DOHH2 (cell line): Measurements from ENCODE around the gene SLAMF1.

Source experiments
- H3F3A ChIP-seq: fragments of 200-600 bp; sonication (generic), shearing (Covaris generic); 2 replicates; pipeline ENCODE4 v1.6.0; 2016; ENCODE audit warnings: antibody characterized with exemption, mild to moderate bottlenecking; ENCODE audit not compliant: control insufficient read depth, insufficient read depth
- H3K27ac ChIP-seq: fragments of 200-600 bp; sonication (generic); 2 replicates; pipeline ENCODE4 v1.5.1; 2014; ENCODE audit warnings: low read depth, mild to moderate bottlenecking, low read length, moderate library complexity
- H3K27me3 ChIP-seq: fragments of 200-600 bp; sonication (generic); 2 replicates; pipeline ENCODE4 v1.6.1; 2014; ENCODE audit warnings: mild to moderate bottlenecking, low read length, mixed read lengths; ENCODE audit not compliant: control insufficient read depth
- H3K36me3 ChIP-seq: fragments of 200-600 bp; sonication (generic); 2 replicates; pipeline ENCODE4 v1.6.1; 2014; ENCODE audit warnings: mild to moderate bottlenecking, low read length, moderate library complexity, mixed read lengths; ENCODE audit not compliant: control insufficient read depth
- H3K4me1 ChIP-seq: fragments of 200-600 bp; sonication (generic); 2 replicates; pipeline ENCODE4 v1.6.1; 2014; ENCODE audit warnings: mild to moderate bottlenecking, low read length, mixed read lengths; ENCODE audit not compliant: control insufficient read depth
- H3K4me2 ChIP-seq: fragments of 200-600 bp; sonication (generic); 2 replicates; pipeline ENCODE4 v1.6.0; 2014; ENCODE audit warnings: mild to moderate bottlenecking, low read length, moderate library complexity
- H3K4me3 ChIP-seq: fragments of 200-600 bp; sonication (generic); 2 replicates; pipeline ENCODE4 v1.5.1; 2014; ENCODE audit warnings: mild to moderate bottlenecking, low read length, mixed read lengths
- H3K79me2 ChIP-seq: fragments of 200-600 bp; sonication (generic); 2 replicates; pipeline ENCODE4 v1.6.1; 2014; ENCODE audit warnings: mild to moderate bottlenecking, low read length, mixed read lengths; ENCODE audit not compliant: control insufficient read depth
- H3K9me2 ChIP-seq: fragments of 200-600 bp; sonication (generic); replicated peaks from 2 replicates; pipeline ENCODE4 v1.6.1; 2014; ENCODE audit warnings: mild to moderate bottlenecking, low read length, mixed read lengths; ENCODE audit not compliant: control insufficient read depth
- H3K9me3 ChIP-seq: fragments of 200-600 bp; sonication (generic); 2 replicates; pipeline ENCODE4 v1.6.1; 2014; ENCODE audit warnings: antibody characterized with exemption, low read length, mixed read lengths; ENCODE audit not compliant: control insufficient read depth, insufficient read depth
- H4K20me1 ChIP-seq: fragments of 200-600 bp; sonication (generic); 2 replicates; pipeline ENCODE4 v1.6.0; 2014; ENCODE audit warnings: low read depth, mild to moderate bottlenecking, antibody characterized with exemption, low read length, moderate library complexity; ENCODE audit not compliant: control insufficient read depth, insufficient read depth
- CTCF ChIP-seq: fragments of 200-600 bp; sonication (generic); IDR thresholded peaks from one replicate; pipeline ENCODE4 v1.5.1; 2014; ENCODE audit warnings: antibody characterized with exemption, mild to moderate bottlenecking, low read depth, low read length; ENCODE audit not compliant: poor library complexity, severe bottlenecking
- EZH2phosphoT487 ChIP-seq: fragments of 200-600 bp; sonication (generic); IDR thresholded peaks from 2 replicates; pipeline ENCODE4 v1.6.1; 2017; ENCODE audit warnings: borderline replicate concordance, mild to moderate bottlenecking, antibody characterized with exemption, low read length, moderate library complexity, mixed read lengths

Gene SLAMF1

GRCh38 chr1:160581961-160582360 is 64.9 kb downstream of the SLAMF1 start:
- Histone ChIP-seq H3F3A (no peaks in the 10 kb centered on the region), H3K9me2 (no peaks in the 10 kb centered on the region), H3K36me3 (peaks cover 2% of the 10 kb centered on the region), H3K9me3 (no peaks in the 10 kb centered on the region), H3K27me3 (no peaks in the 10 kb centered on the region), H3K4me2 (no peak overlapping the region), H3K4me3 (no peak overlapping the region), H3K4me1 (peaks cover 35% of the 10 kb centered on the region), H3K27ac (no peak overlapping the region), H4K20me1 (no peaks in the 10 kb centered on the region), H3K79me2 (peaks cover 23% of the 10 kb centered on the region)
- no peak for TF ChIP-seq CTCF
- TF ChIP-seq EZH2phosphoT487, result no peak

- peaks cover 16% of the 10 kb centered on the region for H3K36me3 ChIP-seq
- TF ChIP-seq CTCF, result no peak
- TF ChIP-seq EZH2phosphoT487, result no peak
- H3F3A ChIP-seq, result no peaks in the 10 kb centered on the region
- no peaks in the 10 kb centered on the region for H3K9me3 ChIP-seq
- H3K4me3 ChIP-seq, result no peak overlapping the region
- no peak overlapping the region for H3K27ac ChIP-seq
- H3K27me3 ChIP-seq, result no peaks in the 10 kb centered on the region
- peaks cover 40% of the 10 kb centered on the region for H3K79me2 ChIP-seq
- H3K4me2 ChIP-seq, result no peak overlapping the region
- no peaks in the 10 kb centered on the region for H3K9me2 ChIP-seq
- no peaks in the 10 kb centered on the region for H4K20me1 ChIP-seq
- H3K4me1 ChIP-seq, result peaks cover 51% of the 10 kb centered on the region
Measured at GRCh38 chr1:160580221-160580812, 66.5 kb downstream of the SLAMF1 start.

GRCh38 chr1:160579216-160579701 is 67.6 kb downstream of the SLAMF1 start, which contains the start of gene CD84:
TSS of gene CD84 (minus strand) at chr1:160579496. CDS start at chr1:160579437, 59 bp downstream.
- Histone ChIP-seq H3K36me3 (peaks cover 21% of the 10 kb centered on the region), H3K4me1 (peaks cover 62% of the 10 kb centered on the region), H3K9me3 (no peaks in the 10 kb centered on the region), H3K27me3 (no peaks in the 10 kb centered on the region), H4K20me1 (no peaks in the 10 kb centered on the region), H3K79me2 (peaks cover 50% of the 10 kb centered on the region), H3K4me2 (peak within 1 kb of the TSS; percentile 84), H3K4me3 (peak within 1 kb of the TSS; percentile 86), H3F3A (no peaks in the 10 kb centered on the region), H3K9me2 (no peaks in the 10 kb centered on the region), H3K27ac (peak within 1 kb of the TSS; percentile 73)
- no peak for TF ChIP-seq CTCF
- TF ChIP-seq EZH2phosphoT487, result no peak
